DMS153 treated with DMSO at 0.1 percent for 48 hours (cell line): ENCODE measurements around the gene TMEM14A.

Experiments
- DNase-seq: peaks from one replicate; lab custom pipeline; 2025; ENCODE audit not compliant: unreplicated experiment; lab: John Stamatoyannopoulos, UW

TMEM14A gene

GRCh38 chr6:52733172-52733571 is 62.3 kb downstream of the TMEM14A start:
- DNase-seq, result no peak

- no peak for DNase-seq
Measured at GRCh38 chr6:52734072-52734471, 63.2 kb downstream of the TMEM14A start.

DNA sequence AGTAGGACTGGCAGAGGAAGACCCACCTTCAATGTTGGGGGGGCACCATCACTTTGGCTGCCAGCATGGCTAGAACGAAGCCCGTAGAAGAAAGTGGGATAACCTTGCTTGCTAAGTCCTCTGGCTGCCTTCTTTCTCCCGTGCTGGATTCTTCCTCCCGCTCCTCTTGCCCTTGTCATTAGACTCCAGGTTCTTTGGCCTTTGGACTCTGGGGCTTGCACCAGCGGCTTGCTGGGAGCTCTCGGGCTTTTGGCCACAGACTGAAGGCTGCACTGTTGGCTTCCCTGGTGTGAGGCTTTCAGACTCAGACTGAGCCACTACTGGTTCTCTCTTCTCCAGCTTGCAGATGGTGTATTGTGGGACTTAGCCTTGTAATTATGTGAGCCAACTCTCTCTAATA is 64.2 kb downstream of the TMEM14A start:
- DNase-seq, result no peak

GRCh38 chr6:52736145-52736544 is 65.2 kb downstream of the TMEM14A start:
- DNase-seq, result no peak
